DND-41 (cell line): Measurements from ENCODE around the gene HYAL1.

Experiments
- EZH2 ChIP-seq: IDR thresholded peaks from 3 replicates; pipeline ENCODE4 v1.6.1; 2012; ENCODE audit warnings: borderline replicate concordance, low read depth, mild to moderate bottlenecking, moderate library complexity, low read length, inconsistent platforms; ENCODE audit not compliant: severe bottlenecking
- TF ChIP-seq, protein P1 (sequence below): IDR thresholded peaks from 2 replicates; pipeline ENCODE4 v1.5.1; 2012; ENCODE audit warnings: borderline replicate concordance, low read length, moderate library complexity, mild to moderate bottlenecking; ENCODE audit not compliant: poor library complexity, severe bottlenecking; ENCODE audit errors: extremely low read depth

DNA sequence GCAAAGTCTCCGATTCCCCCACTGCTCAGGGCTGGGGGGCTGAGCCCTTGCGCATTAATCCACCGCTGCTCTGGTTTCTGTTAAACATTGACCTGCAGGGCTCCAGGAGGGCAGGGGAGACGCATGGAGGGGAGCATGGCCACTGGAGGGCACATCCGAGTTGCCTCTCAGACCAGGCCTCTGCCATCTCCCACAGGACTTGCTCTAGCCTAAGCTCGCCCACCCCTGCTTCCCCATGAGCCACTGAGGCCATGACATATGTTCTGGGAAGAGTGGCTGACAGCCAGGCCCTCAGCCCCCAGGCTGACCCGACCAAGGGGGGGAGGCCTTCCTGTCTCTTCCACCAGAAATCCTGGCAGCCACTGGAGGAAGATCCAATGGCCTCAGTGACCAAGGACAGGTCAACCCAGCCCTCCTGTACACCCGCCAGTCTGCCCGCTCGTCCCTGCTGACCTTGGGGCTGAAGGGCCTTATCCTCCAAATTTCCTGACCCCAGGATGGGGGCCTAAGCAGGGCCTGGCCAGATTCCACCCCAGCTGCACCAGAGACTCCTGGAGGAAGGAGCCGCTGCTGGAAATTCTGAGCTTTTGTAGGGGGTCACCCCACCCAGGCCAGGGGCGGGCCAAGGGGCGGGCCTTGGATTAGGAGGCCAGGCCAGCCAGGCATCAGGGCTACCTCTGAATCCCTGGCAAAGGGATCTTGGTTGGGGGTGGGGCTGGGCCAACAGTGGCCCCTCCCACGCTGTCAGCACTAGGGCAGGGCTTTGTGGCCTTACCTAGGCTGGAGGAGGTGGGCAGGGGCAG lies at the start of gene HYAL1:
- TF ChIP-seq, protein P1, sequence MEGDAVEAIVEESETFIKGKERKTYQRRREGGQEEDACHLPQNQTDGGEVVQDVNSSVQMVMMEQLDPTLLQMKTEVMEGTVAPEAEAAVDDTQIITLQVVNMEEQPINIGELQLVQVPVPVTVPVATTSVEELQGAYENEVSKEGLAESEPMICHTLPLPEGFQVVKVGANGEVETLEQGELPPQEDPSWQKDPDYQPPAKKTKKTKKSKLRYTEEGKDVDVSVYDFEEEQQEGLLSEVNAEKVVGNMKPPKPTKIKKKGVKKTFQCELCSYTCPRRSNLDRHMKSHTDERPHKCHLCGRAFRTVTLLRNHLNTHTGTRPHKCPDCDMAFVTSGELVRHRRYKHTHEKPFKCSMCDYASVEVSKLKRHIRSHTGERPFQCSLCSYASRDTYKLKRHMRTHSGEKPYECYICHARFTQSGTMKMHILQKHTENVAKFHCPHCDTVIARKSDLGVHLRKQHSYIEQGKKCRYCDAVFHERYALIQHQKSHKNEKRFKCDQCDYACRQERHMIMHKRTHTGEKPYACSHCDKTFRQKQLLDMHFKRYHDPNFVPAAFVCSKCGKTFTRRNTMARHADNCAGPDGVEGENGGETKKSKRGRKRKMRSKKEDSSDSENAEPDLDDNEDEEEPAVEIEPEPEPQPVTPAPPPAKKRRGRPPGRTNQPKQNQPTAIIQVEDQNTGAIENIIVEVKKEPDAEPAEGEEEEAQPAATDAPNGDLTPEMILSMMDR, result no peak
- TF ChIP-seq EZH2, result no peak
